H1 (cell line): Measurements from ENCODE around the gene PRKCH. TPM values are rescaled to one million over a fixed set of nuclear protein-coding genes. Genes with fewer than 3 reads are reported as not detected.

ENCODE experiments used
- CTCF ChIA-PET: fragments of 300-600 bp; sonication (Branson Sonifier 250); formaldehyde crosslinking; loops from one replicate; lab custom pipeline; 2021; ENCODE audit not compliant: partially characterized antibody; lab: Charles Lee
- POLR2A ChIA-PET: fragments of 300-600 bp; sonication (Branson Sonifier 250); formaldehyde crosslinking; loops from one replicate; lab custom pipeline; 2021; ENCODE audit warnings: inconsistent platforms; ENCODE audit not compliant: partially characterized antibody; lab: Charles Lee
- DNase-seq, 2 experiments: peaks; one replicate each; pipeline versions ENCODE4 v3.0.0 to v3.0.0-alpha.2; 2010 to 2022; ENCODE audit warnings: low spot score in 2 of 2, low read depth in 1 of 2, mixed read lengths in 1 of 2
- FAIRE-seq: peaks from 2 replicates; lab custom pipeline; 2011; peaks lifted over from hg19 to GRCh38; lab: Jason Lieb, UNC
- H2AFZ ChIP-seq: 2 replicates; pipeline ENCODE4 v1.8.1; 2012; ENCODE audit warnings: low read length, inconsistent platforms
- H2AK5ac ChIP-seq: 2 replicates; pipeline ENCODE4 v1.6.1; 2013; ENCODE audit warnings: low read depth, low read length
- H2BK120ac ChIP-seq: replicated peaks from 2 replicates; pipeline ENCODE3; 2013; ENCODE audit warnings: low read depth, low read length, inconsistent platforms
- H2BK12ac ChIP-seq: 2 replicates; pipeline ENCODE4 v1.6.1; 2013; ENCODE audit warnings: low read depth, low read length
- H2BK15ac ChIP-seq: 2 replicates; pipeline ENCODE4 v1.6.1; 2013; ENCODE audit warnings: low read length
- H2BK20ac ChIP-seq: 2 replicates; pipeline ENCODE4 v1.6.1; 2013; ENCODE audit warnings: low read length
- H2BK5ac ChIP-seq: 2 replicates; pipeline ENCODE4 v1.6.1; 2013; ENCODE audit warnings: low read depth, low read length
- H3K14ac ChIP-seq: 2 replicates; pipeline ENCODE4 v1.6.1; 2013; ENCODE audit warnings: inconsistent platforms; ENCODE audit not compliant: insufficient read length
- H3K18ac ChIP-seq: 2 replicates; pipeline ENCODE4 v1.6.1; 2013; ENCODE audit warnings: low read length; ENCODE audit errors: extremely low read depth
- H3K23ac ChIP-seq: 2 replicates; pipeline ENCODE4 v1.6.1; 2013; ENCODE audit warnings: inconsistent platforms; ENCODE audit not compliant: insufficient read length
- H3K23me2 ChIP-seq: 2 replicates; pipeline ENCODE4 v1.6.1; 2013; ENCODE audit warnings: low read depth, low read length
- H3K27ac ChIP-seq: 2 replicates; pipeline ENCODE4 v1.6.1; 2011; ENCODE audit warnings: low read depth, low read length, inconsistent platforms
- H3K27me3 ChIP-seq, 4 experiments: replicated peaks in 1 of 4; 1 replicate in 1 of 4; 2 replicates in 3 of 4; pipeline versions ENCODE4 v1.6.1 to v1.8.1; 2011 to 2013; ENCODE audit warnings: low read length in 3 of 4, mild to moderate bottlenecking in 3 of 4, inconsistent platforms in 2 of 4, mixed read lengths in 2 of 4, moderate library complexity in 1 of 4; ENCODE audit not compliant: control insufficient read depth in 3 of 4, insufficient read depth in 3 of 4; ENCODE audit errors: extremely low read depth in 1 of 4
- H3K36me3 ChIP-seq, 4 experiments: 2 replicates each; pipeline versions ENCODE4 v1.6.1 to v1.8.1; 2011 to 2013; ENCODE audit warnings: mild to moderate bottlenecking in 4 of 4, low read length in 3 of 4, moderate library complexity in 2 of 4, control low read depth in 1 of 4, inconsistent platforms in 1 of 4; ENCODE audit not compliant: insufficient read depth in 4 of 4, control insufficient read depth in 2 of 4
- H3K4ac ChIP-seq: replicated peaks from 2 replicates; pipeline ENCODE3; 2013; ENCODE audit warnings: low read length, low read depth, mixed read lengths, inconsistent platforms; ENCODE audit not compliant: insufficient read length
- H3K4me1 ChIP-seq, 4 experiments: replicated peaks in 1 of 4; 1 replicate in 1 of 4; 2 replicates in 3 of 4; pipeline versions ENCODE4 v1.6.1 to v1.8.1; 2011 to 2013; ENCODE audit warnings: low read length in 3 of 4, inconsistent platforms in 2 of 4, mixed read lengths in 1 of 4; ENCODE audit not compliant: insufficient read depth in 4 of 4, control insufficient read depth in 3 of 4
- H3K4me2 ChIP-seq, 2 experiments: 2 replicates each; pipeline versions ENCODE4 v1.6.1 to v1.8.1; 2011 to 2013; ENCODE audit warnings: low read depth in 2 of 2, low read length in 2 of 2, control low read depth in 1 of 2, inconsistent platforms in 1 of 2, mild to moderate bottlenecking in 1 of 2; ENCODE audit not compliant: insufficient read depth in 1 of 2
- H3K4me3 ChIP-seq, 4 experiments: fragments of 200-600, 300-600 bp in 1 of 4; sonication (generic), shearing (Covaris generic), sonication (Bioruptor Twin) in 1 of 4; 2 replicates each; pipeline versions ENCODE4 v1.5.1 to v1.8.1; 2011 to 2016; ENCODE audit warnings: low read length in 4 of 4, low read depth in 3 of 4, control low read depth in 2 of 4, inconsistent platforms in 2 of 4, mild to moderate bottlenecking in 2 of 4, mixed read lengths in 1 of 4, moderate library complexity in 1 of 4; ENCODE audit not compliant: insufficient read depth in 2 of 4; ENCODE audit errors: extremely low read depth in 1 of 4
- H3K56ac ChIP-seq: replicated peaks from 2 replicates; pipeline ENCODE3; 2013; ENCODE audit warnings: low read depth, mild to moderate bottlenecking, mixed read lengths, low read length, inconsistent platforms; ENCODE audit not compliant: insufficient read length
- H3K79me1 ChIP-seq: 2 replicates; pipeline ENCODE4 v1.6.1; 2013; ENCODE audit warnings: low read depth, low read length, control low read depth
- H3K79me2 ChIP-seq, 2 experiments: 2 replicates each; pipeline versions ENCODE4 v1.6.1 to v1.8.1; 2012 to 2013; ENCODE audit warnings: low read length in 2 of 2, mild to moderate bottlenecking in 2 of 2, inconsistent platforms in 1 of 2; ENCODE audit not compliant: insufficient read depth in 2 of 2, control insufficient read depth in 1 of 2
- H3K9ac ChIP-seq, 4 experiments: replicated peaks in 1 of 4; 1 replicate in 1 of 4; 2 replicates in 3 of 4; pipeline versions ENCODE4 v1.6.1 to v1.8.1; 2011 to 2013; ENCODE audit warnings: low read depth in 3 of 4, low read length in 3 of 4, control low read depth in 2 of 4, mild to moderate bottlenecking in 2 of 4, moderate library complexity in 2 of 4, inconsistent platforms in 1 of 4; ENCODE audit errors: extremely low read depth in 1 of 4
- H3K9me3 ChIP-seq, 2 experiments: 2 replicates each; pipeline versions ENCODE4 v1.6.1 to v1.8.1; 2012 to 2013; ENCODE audit warnings: mild to moderate bottlenecking in 2 of 2, moderate library complexity in 2 of 2, control low read depth in 1 of 2, inconsistent platforms in 1 of 2, low read depth in 1 of 2, low read length in 1 of 2, mixed read lengths in 1 of 2; ENCODE audit not compliant: insufficient read depth in 2 of 2
- H4K20me1 ChIP-seq, 2 experiments: replicated peaks in 1 of 2; 2 replicates each; pipeline versions ENCODE3 to v1.8.1; 2011 to 2013; ENCODE audit warnings: inconsistent platforms in 2 of 2, low read length in 2 of 2, mild to moderate bottlenecking in 1 of 2; ENCODE audit not compliant: insufficient read depth in 2 of 2, control insufficient read depth in 1 of 2
- H4K5ac ChIP-seq: 2 replicates; pipeline ENCODE4 v1.6.1; 2013; ENCODE audit warnings: low read length, low read depth, mixed read lengths, inconsistent platforms; ENCODE audit not compliant: insufficient read length
- H4K8ac ChIP-seq: 2 replicates; pipeline ENCODE4 v1.8.0; 2013; ENCODE audit warnings: mild to moderate bottlenecking, moderate library complexity, low read length, inconsistent platforms; ENCODE audit not compliant: insufficient read depth; ENCODE audit errors: extremely low read depth
- H4K91ac ChIP-seq: replicated peaks from 2 replicates; pipeline ENCODE3; 2013; ENCODE audit warnings: low read length, mixed read lengths, inconsistent platforms; ENCODE audit not compliant: insufficient read length
- CREB1 ChIP-seq: IDR thresholded peaks from 2 replicates; pipeline ENCODE4 v1.6.1; 2012; ENCODE audit warnings: inconsistent platforms
- KDM5A ChIP-seq: fragments of 200-600 bp; IDR thresholded peaks from 2 replicates; pipeline ENCODE4 v1.7.1; 2012; ENCODE audit warnings: mild to moderate bottlenecking, low read length, inconsistent platforms, mixed read lengths
- RAD21 ChIP-seq, 2 experiments: IDR thresholded peaks in 1 of 2; conservative IDR thresholded peaks in 1 of 2; 2 replicates each; pipeline ENCODE4 v1.6.1; 2011; ENCODE audit warnings: low read depth in 2 of 2, low read length in 2 of 2, improper control_type of control experiment in 1 of 2, inconsistent platforms in 1 of 2, mild to moderate bottlenecking in 1 of 2, moderate library complexity in 1 of 2
- RBBP5 ChIP-seq: IDR thresholded peaks from 2 replicates; pipeline ENCODE4 v1.7.1; 2012; ENCODE audit warnings: low read depth, mild to moderate bottlenecking, inconsistent platforms, low read length, moderate library complexity, borderline replicate concordance
- SP4 ChIP-seq: IDR thresholded peaks from 2 replicates; pipeline ENCODE4 v1.6.1; 2012; ENCODE audit warnings: low read length, inconsistent platforms
- TAF1 ChIP-seq: IDR thresholded peaks from 2 replicates; pipeline ENCODE4 v1.6.1; 2011; ENCODE audit warnings: mild to moderate bottlenecking, low read depth, low read length
- TBP ChIP-seq: IDR thresholded peaks from 2 replicates; pipeline ENCODE4 v1.6.1; 2011; ENCODE audit warnings: low read depth, low read length, improper control_type of control experiment
- TEAD4 ChIP-seq: IDR thresholded peaks from 2 replicates; pipeline ENCODE4 v1.6.1; 2012; ENCODE audit warnings: low read depth, low read length, inconsistent platforms, mixed read lengths
- WGBS, 2 experiments: shearing (Covaris generic) in 1 of 2; methylation state at CpG; one replicate each; pipeline versions ENCODE4 v1.1.6 to v1.1.7; 2013 to 2015; ENCODE audit warnings: low lambda C conversion rate in 2 of 2, mixed read lengths in 2 of 2, inconsistent platforms in 1 of 2, low coverage in 1 of 2, missing lambda C conversion rate in 1 of 2; ENCODE audit not compliant: insufficient replicate concordance in 2 of 2, insufficient coverage in 1 of 2, insufficient read length in 1 of 2; ENCODE audit errors: extremely low coverage in 1 of 2, missing lambda C conversion rate in 1 of 2; 5-methylcytosine and 5-hydroxymethylcytosine counted together
- polyA plus RNA-seq, 7 experiments: library from polyadenylated mRNA; depleted of rRNA in 3 of 7; stranded (reverse) in 5 of 7; unstranded in 2 of 7; fragments of >200 nt in 5 of 7; fragments of 200-250 nt in 2 of 7; gene quantifications; 1 replicate in 5 of 7; 2 replicates in 1 of 7; 4 replicates in 1 of 7; pipeline versions ENCODE4 v1.2.1 to v1.2.3, GENCODE V29; 2011 to 2013; ENCODE audit warnings: missing spikeins in 2 of 7, mixed read lengths in 2 of 7
- total RNA-seq: library from RNA; stranded (reverse); fragmentation: NEBNext Ultra II Directional; extraction: Animal tissue kit (Norgen Biotek cat#: 25700); gene quantifications from 2 replicates; pipeline ENCODE4 v1.2.1, GENCODE V29; 2021

The PRKCH gene
- total and polyA plus RNA-seq, 2 of the 8 experiments (the other 6 are each of a cell fraction or from before 2014, with no cell fraction given) = 6.4 to 7.0 TPM

DNA sequence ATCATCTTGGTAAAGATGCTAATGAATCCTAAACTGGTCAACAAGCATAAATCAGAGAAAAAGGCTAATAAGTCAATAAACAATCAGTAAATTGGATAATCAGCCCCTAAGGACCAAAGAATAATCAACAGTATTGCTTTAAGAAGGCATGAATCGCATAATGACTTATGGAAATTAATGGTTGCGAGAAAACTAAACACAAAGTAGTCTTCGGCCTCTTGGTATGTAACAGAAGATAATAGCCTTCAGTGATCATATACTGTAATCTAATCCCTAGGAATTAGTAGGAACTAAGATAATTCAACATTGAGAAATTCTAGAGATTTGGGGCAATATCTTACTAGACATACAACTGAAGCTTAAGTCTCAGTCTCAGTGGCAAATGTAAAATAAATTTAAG lies 122.1 kb downstream of the PRKCH start:
- Histone ChIP-seq H3K79me2 (no peaks in the 10 kb centered on the region), H3K9me3 (no peaks in the 10 kb centered on the region), H3K4me3 (no peak overlapping the region), H3K23me2 (peaks cover 2% of the 10 kb centered on the region; the same call in 1 of the 2 replicates), H2BK5ac (no peak overlapping the region), H3K14ac (no peak overlapping the region), H4K8ac (no peak overlapping the region), H3K27me3 (no peaks in the 10 kb centered on the region), H2BK120ac (no peak overlapping the region), H2AFZ (no peak overlapping the region), H3K4me2 (no peak overlapping the region), H3K9ac (no peak overlapping the region), H3K36me3 (no peaks in the 10 kb centered on the region), H2BK15ac (no peak overlapping the region), H2BK12ac (no peak overlapping the region), H4K91ac (no peak overlapping the region), H3K4ac (no peak overlapping the region), H2BK20ac (no peak overlapping the region), H3K27ac (no peak overlapping the region), H3K18ac (no peak overlapping the region), H3K4me1 (peaks cover 5 to 10% (median 6%) of the 10 kb centered on the region in 4 experiments), H3K56ac (no peak overlapping the region), H4K20me1 (no peaks in the 10 kb centered on the region), H2AK5ac (no peak overlapping the region), H4K5ac (no peak overlapping the region), H3K23ac (no peak overlapping the region), H3K79me1 (no peaks in the 10 kb centered on the region)
- 94% methylated on average over 3 of the region's 3 CpGs; no CpG with 5 or more reads in 1 of the 2 experiments for WGBS, 2 experiments
- POLR2A ChIA-PET = interaction anchor here (0.6 kb wide), 1 partner anchor 252 kb away, joined by 4 read pairs; the partner anchor contains the start of gene HIF1A
- FAIRE-seq (no peak), DNase-seq (no peak)
- CTCF ChIA-PET = interaction anchor here (0.6 to 1.4 kb wide), 4 partner anchors 12 to 417 kb away, joined by 3 to 4 read pairs (median 3); no protein-coding TSS in a partner anchor
- TF ChIP-seq CREB1 (no peak), RBBP5 (no peak), TEAD4 (no peak), SP4 (no peak), TAF1 (no peak), KDM5A (no peak), RAD21 (IDR thresholded peaks at IDR 0.05 in 1 of 2, conservative IDR thresholded peaks at IDR 0.05 in 1 of 2; ENCODE audit: low read depth in 2 of 2, low read length in 2 of 2) (no peak), TBP (no peak)
